HCT116 (cell line): ENCODE measurements around the gene CREBZF. TPM values are rescaled to one million over a fixed set of nuclear protein-coding genes. Genes with fewer than 3 reads are reported as not detected.

Source experiments
- ATAC-seq: fragments of 200-7000 bp; cut with Tn5 transposase; 2 replicates; pipeline ENCODE4 v1.9.1; 2020; ENCODE audit warnings: mild to moderate bottlenecking, moderate library complexity
- BruUV-seq: library from RNA; stranded (reverse); fragments of 400-500 nt; replicated peaks from 2 replicates; lab custom pipeline; 2021; lab: Mats Ljungman, UMichigan
- CTCF ChIA-PET: fragments of 300-600 bp; sonication (Branson Sonifier 250); formaldehyde crosslinking; loops from one replicate; lab custom pipeline; 2021; ENCODE audit warnings: antibody characterized with exemption; lab: Charles Lee
- POLR2A ChIA-PET: fragments of 300-600, 350-600 bp; sonication (Branson Sonifier 250); formaldehyde crosslinking; loops from one replicate; lab custom pipeline; 2021; ENCODE audit warnings: antibody characterized with exemption; lab: Charles Lee
- RAD21 ChIA-PET, 2 experiments: fragments of 300-600 bp; sonication (Branson Sonifier 250); formaldehyde crosslinking; loops; one replicate each; lab custom pipeline; 2023; ENCODE audit warnings: low total read pairs in 2 of 2; ENCODE audit not compliant: uncharacterized antibody in 2 of 2, unreplicated experiment in 2 of 2, low non-redundant PET in 1 of 2; lab: Charles Lee
- DNase-seq: peaks from one replicate; pipeline ENCODE4 v3.0.0-alpha.2; 2010; ENCODE audit warnings: low read depth, low spot score
- H2AFZ ChIP-seq: fragments of 200-600 bp; shearing (Covaris generic), sonication (generic); 2 replicates; pipeline ENCODE4 v1.6.1; 2017; ENCODE audit warnings: low read depth, mixed run types, mixed read lengths, antibody characterized with exemption, low read length; ENCODE audit not compliant: poor library complexity, severe bottlenecking
- H3K27ac ChIP-seq: 2 replicates; pipeline ENCODE4 v1.5.1; 2012; ENCODE audit warnings: low read depth, low read length
- H3K27me3 ChIP-seq: fragments of 200-600 bp; sonication (generic); 2 replicates; pipeline ENCODE4 v1.6.1; 2016; ENCODE audit warnings: mixed run types, low read length, mixed read lengths; ENCODE audit not compliant: insufficient read depth
- H3K36me3 ChIP-seq, 2 experiments: fragments of 200-500 bp in 1 of 2; fragments of 200-600 bp in 1 of 2; sonication (Bioruptor generic) in 1 of 2; sonication (generic) in 1 of 2; 2 replicates each; pipeline versions ENCODE4 v1.5.1 to v1.6.1; 2014 to 2016; ENCODE audit warnings: low read length in 2 of 2, inconsistent platforms in 1 of 2, mixed read lengths in 1 of 2, mixed run types in 1 of 2; ENCODE audit not compliant: insufficient read depth in 2 of 2, control insufficient read depth in 1 of 2
- H3K4me1 ChIP-seq, 2 experiments: fragments of 200-600 bp in 1 of 2; sonication (generic) in 1 of 2; 2 replicates each; pipeline versions ENCODE4 v1.5.1 to v1.6.1; 2012 to 2017; ENCODE audit warnings: low read length in 2 of 2, inconsistent platforms in 1 of 2, mild to moderate bottlenecking in 1 of 2, mixed read lengths in 1 of 2, mixed run types in 1 of 2, moderate library complexity in 1 of 2; ENCODE audit not compliant: insufficient read depth in 2 of 2, control insufficient read depth in 1 of 2
- H3K4me2 ChIP-seq: fragments of 200-600 bp; sonication (generic); 2 replicates; pipeline ENCODE4 v1.6.1; 2017; ENCODE audit warnings: mixed run types, low read length, mixed read lengths
- H3K4me3 ChIP-seq, 2 experiments: fragments of 200-600 bp in 1 of 2; sonication (generic) in 1 of 2; replicated peaks in 1 of 2; 2 replicates each; pipeline ENCODE4 v1.5.1; 2011 to 2016; ENCODE audit warnings: low read length in 2 of 2, control low read depth in 1 of 2, low read depth in 1 of 2, mild to moderate bottlenecking in 1 of 2, mixed read lengths in 1 of 2, mixed run types in 1 of 2
- H3K79me2 ChIP-seq: fragments of 200-600 bp; sonication (generic); 2 replicates; pipeline ENCODE4 v1.6.1; 2017; ENCODE audit warnings: mild to moderate bottlenecking, mixed run types, low read length, moderate library complexity, mixed read lengths; ENCODE audit not compliant: insufficient read depth
- H3K9ac ChIP-seq: fragments of 200-600 bp; sonication (generic); 2 replicates; pipeline ENCODE4 v1.6.1; 2016; ENCODE audit warnings: low read length, mixed read lengths
- H3K9me2 ChIP-seq: fragments of 200-600 bp; sonication (generic), shearing (Covaris generic); 2 replicates; pipeline ENCODE4 v1.6.1; 2017; ENCODE audit warnings: mixed run types, mild to moderate bottlenecking, moderate library complexity; ENCODE audit not compliant: insufficient read depth
- H3K9me3 ChIP-seq, 2 experiments: fragments of 200-500 bp in 1 of 2; fragments of 200-600 bp in 1 of 2; sonication (Bioruptor generic) in 1 of 2; sonication (generic) in 1 of 2; 2 replicates each; pipeline ENCODE4 v1.6.1; 2014 to 2017; ENCODE audit warnings: low read length in 2 of 2, mixed read lengths in 2 of 2, inconsistent platforms in 1 of 2, low read depth in 1 of 2, mild to moderate bottlenecking in 1 of 2, mixed run types in 1 of 2, moderate library complexity in 1 of 2; ENCODE audit not compliant: control insufficient read depth in 1 of 2, insufficient read depth in 1 of 2
- H4K20me1 ChIP-seq: fragments of 200-600 bp; sonication (generic), shearing (Covaris generic); 2 replicates; pipeline ENCODE4 v1.6.1; 2017; ENCODE audit warnings: mixed run types, mild to moderate bottlenecking, moderate library complexity; ENCODE audit not compliant: insufficient read depth
- CBX3 ChIP-seq: IDR thresholded peaks from 2 replicates; pipeline ENCODE4 v1.6.1; 2012; ENCODE audit warnings: low read depth
- ELF1 ChIP-seq: IDR thresholded peaks from 2 replicates; pipeline ENCODE4 v1.6.1; 2012; ENCODE audit warnings: low read depth, borderline replicate concordance
- EZH2 ChIP-seq: fragments of 200-600 bp; sonication (generic); IDR thresholded peaks from 2 replicates; pipeline ENCODE4 v1.6.1; 2017; ENCODE audit warnings: antibody characterized with exemption, mixed run types
- EZH2phosphoT487 ChIP-seq: fragments of 200-600 bp; IDR thresholded peaks from 2 replicates; pipeline ENCODE4 v1.6.1; 2018; ENCODE audit warnings: antibody characterized with exemption, borderline replicate concordance
- FOSL1 ChIP-seq: IDR thresholded peaks from 2 replicates; pipeline ENCODE4 v1.6.1; 2012; ENCODE audit warnings: low read depth
- MAX ChIP-seq: IDR thresholded peaks from 2 replicates; pipeline ENCODE4 v1.6.1; 2012
- SRF ChIP-seq: IDR thresholded peaks from 2 replicates; pipeline ENCODE4 v1.6.1; 2012; ENCODE audit warnings: low read depth
- YY1 ChIP-seq: IDR thresholded peaks from 2 replicates; pipeline ENCODE4 v1.6.1; 2011; ENCODE audit warnings: low read length, low read depth, moderate library complexity, mild to moderate bottlenecking; ENCODE audit not compliant: insufficient replicate concordance; ENCODE audit errors: extremely low read depth
- ZFX ChIP-seq: fragments of 450-650 bp; IDR thresholded peaks from 2 replicates; pipeline ENCODE4 v1.6.1; 2017
- intact Hi-C: fragments of 100-400 bp; cut with micrococcal nuclease; formaldehyde crosslinking; loops from 2 replicates; pipeline ENCODE4 v1.10.0; 2022
- total RNA-seq: library from RNA; stranded (reverse); gene quantifications from one replicate; pipeline ENCODE4 v1.2.1, GENCODE V29; 2021; ENCODE audit not compliant: unreplicated experiment
- TF ChIP-seq, protein P1 (sequence below), 3 experiments: fragments of 200-600 bp in 1 of 3; sonication (generic) in 1 of 3; IDR thresholded peaks in 2 of 3; conservative IDR thresholded peaks in 1 of 3; 2 replicates each; pipeline ENCODE4 v1.5.1; 2012 to 2017; ENCODE audit warnings: low read depth in 2 of 3, low read length in 2 of 3, antibody characterized with exemption in 1 of 3, borderline replicate concordance in 1 of 3, control low read depth in 1 of 3, mild to moderate bottlenecking in 1 of 3, mixed read lengths in 1 of 3, mixed run types in 1 of 3, moderate library complexity in 1 of 3; ENCODE audit not compliant: insufficient read depth in 1 of 3
- TF ChIP-seq, protein P2 (sequence below): IDR thresholded peaks from 2 replicates; pipeline ENCODE4 v1.6.1; 2011; ENCODE audit warnings: mild to moderate bottlenecking, low read length, moderate library complexity; ENCODE audit not compliant: insufficient replicate concordance; ENCODE audit errors: extremely low read depth

The CREBZF gene
- total RNA-seq, 1 experiment from 2014 or later: 40.2 TPM

- TF ChIP-seq, protein P1, sequence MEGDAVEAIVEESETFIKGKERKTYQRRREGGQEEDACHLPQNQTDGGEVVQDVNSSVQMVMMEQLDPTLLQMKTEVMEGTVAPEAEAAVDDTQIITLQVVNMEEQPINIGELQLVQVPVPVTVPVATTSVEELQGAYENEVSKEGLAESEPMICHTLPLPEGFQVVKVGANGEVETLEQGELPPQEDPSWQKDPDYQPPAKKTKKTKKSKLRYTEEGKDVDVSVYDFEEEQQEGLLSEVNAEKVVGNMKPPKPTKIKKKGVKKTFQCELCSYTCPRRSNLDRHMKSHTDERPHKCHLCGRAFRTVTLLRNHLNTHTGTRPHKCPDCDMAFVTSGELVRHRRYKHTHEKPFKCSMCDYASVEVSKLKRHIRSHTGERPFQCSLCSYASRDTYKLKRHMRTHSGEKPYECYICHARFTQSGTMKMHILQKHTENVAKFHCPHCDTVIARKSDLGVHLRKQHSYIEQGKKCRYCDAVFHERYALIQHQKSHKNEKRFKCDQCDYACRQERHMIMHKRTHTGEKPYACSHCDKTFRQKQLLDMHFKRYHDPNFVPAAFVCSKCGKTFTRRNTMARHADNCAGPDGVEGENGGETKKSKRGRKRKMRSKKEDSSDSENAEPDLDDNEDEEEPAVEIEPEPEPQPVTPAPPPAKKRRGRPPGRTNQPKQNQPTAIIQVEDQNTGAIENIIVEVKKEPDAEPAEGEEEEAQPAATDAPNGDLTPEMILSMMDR (IDR thresholded peaks at IDR 0.05 in 2 of 3, conservative IDR thresholded peaks at IDR 0.05 in 1 of 3; ENCODE audit: borderline replicate concordance in 1 of 3, insufficient read depth in 1 of 3, low read depth in 2 of 3, low read length in 2 of 3): no peak
- no peak for TF ChIP-seq YY1
- TF ChIP-seq EZH2phosphoT487: no peak
- TF ChIP-seq CBX3: no peak
- no peak for TF ChIP-seq MAX
- no peak for TF ChIP-seq SRF
- TF ChIP-seq ELF1: no peak
- no peak for TF ChIP-seq ZFX
- no peak for TF ChIP-seq FOSL1
These were observed 16.0 kb upstream of the CREBZF start (continued) for GRCh38 chr11:85680897-85681296.

DNA sequence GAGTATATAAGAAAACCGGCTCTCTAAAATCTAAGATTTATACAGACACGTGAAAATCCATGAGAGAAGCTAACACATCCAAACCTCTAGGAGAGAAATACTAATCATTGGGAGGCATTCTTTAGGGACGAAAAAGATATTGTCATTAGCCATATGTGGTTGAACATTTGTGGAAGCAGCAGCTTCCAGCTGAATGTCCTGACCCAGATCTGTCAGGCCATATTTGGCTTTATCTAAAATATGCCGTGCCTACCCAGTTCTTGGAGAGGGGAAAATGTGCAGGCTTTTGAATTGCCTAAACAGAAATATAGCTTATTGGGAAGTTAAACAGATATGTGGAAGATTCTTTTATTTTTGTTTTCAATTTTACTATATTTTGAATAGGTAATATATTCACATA lies 14.6 kb upstream of the CREBZF start:
- no peak for ATAC-seq
- no peak overlapping the region for H2AFZ ChIP-seq
- no TSS peak for BruUV-seq

More for the DNA sequence above, 14.6 kb upstream of the CREBZF start:
- H3K27ac ChIP-seq: no peak overlapping the region
- ChIA-PET POLR2A (interaction anchor here (1.0 kb wide), 2 partner anchors 10 to 15 kb away, joined by 3 read pairs; partner anchors contain the start of gene CREBZF), RAD21 (no interaction called here), CTCF (no interaction called here)
- no peak for DNase-seq
- H3K9me3 ChIP-seq: no peaks in the 10 kb centered on the region
- no peaks in the 10 kb centered on the region for H3K36me3 ChIP-seq
- no peaks in the 10 kb centered on the region for H3K79me2 ChIP-seq
- no peaks in the 10 kb centered on the region for H4K20me1 ChIP-seq
- no peaks in the 10 kb centered on the region for H3K4me1 ChIP-seq
- H3K4me3 ChIP-seq: no peak overlapping the region
- no peaks in the 10 kb centered on the region for H3K9me2 ChIP-seq
- no peak overlapping the region for H3K9ac ChIP-seq
- H3K27me3 ChIP-seq: no peaks in the 10 kb centered on the region
- H3K4me2 ChIP-seq: no peak overlapping the region
- intact Hi-C loops: no loop called here
- TF ChIP-seq, protein P2, sequence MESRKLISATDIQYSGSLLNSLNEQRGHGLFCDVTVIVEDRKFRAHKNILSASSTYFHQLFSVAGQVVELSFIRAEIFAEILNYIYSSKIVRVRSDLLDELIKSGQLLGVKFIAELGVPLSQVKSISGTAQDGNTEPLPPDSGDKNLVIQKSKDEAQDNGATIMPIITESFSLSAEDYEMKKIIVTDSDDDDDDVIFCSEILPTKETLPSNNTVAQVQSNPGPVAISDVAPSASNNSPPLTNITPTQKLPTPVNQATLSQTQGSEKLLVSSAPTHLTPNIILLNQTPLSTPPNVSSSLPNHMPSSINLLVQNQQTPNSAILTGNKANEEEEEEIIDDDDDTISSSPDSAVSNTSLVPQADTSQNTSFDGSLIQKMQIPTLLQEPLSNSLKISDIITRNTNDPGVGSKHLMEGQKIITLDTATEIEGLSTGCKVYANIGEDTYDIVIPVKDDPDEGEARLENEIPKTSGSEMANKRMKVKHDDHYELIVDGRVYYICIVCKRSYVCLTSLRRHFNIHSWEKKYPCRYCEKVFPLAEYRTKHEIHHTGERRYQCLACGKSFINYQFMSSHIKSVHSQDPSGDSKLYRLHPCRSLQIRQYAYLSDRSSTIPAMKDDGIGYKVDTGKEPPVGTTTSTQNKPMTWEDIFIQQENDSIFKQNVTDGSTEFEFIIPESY: no peak
- no peak for TF ChIP-seq EZH2
- TF ChIP-seq YY1: no peak
